Activated T-helper 9 cell treated with anti-CD3 and anti-CD28 coated beads, Interleukin-2, amount 50 U/mL, for 16 hours (primary cell): ENCODE data around the gene THBS2.
"Not testable (repeated sequence)": the region's sequence is repeated elsewhere in the genome, so short reads cannot be mapped to it uniquely, and the experiment has no call there.

Experiments
- DNase-seq: peaks from one replicate; pipeline ENCODE4 v3.0.0-alpha.2; 2020; ENCODE audit warnings: low read depth

Gene THBS2

DNA sequence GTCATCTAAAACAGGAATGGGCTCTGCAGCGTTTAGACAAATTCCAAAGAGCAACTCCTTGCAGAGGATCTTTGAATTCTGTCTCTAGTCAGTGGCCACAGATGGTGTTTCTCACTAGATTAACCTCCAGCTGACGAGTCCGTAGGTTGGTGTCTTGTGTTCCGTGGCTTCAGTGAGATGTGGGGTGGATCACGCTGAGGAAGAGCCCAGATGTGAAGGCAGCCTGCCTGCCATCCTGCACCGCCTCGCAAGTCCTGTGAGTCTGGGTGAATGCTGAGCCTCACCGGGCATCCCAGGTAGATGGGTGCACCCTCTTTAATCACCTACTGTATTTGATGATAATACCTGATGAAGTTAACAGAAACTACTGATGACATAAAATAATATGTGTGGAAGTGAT, 70.4 kb downstream of the THBS2 start:
- DNase-seq, result no peak

DNA sequence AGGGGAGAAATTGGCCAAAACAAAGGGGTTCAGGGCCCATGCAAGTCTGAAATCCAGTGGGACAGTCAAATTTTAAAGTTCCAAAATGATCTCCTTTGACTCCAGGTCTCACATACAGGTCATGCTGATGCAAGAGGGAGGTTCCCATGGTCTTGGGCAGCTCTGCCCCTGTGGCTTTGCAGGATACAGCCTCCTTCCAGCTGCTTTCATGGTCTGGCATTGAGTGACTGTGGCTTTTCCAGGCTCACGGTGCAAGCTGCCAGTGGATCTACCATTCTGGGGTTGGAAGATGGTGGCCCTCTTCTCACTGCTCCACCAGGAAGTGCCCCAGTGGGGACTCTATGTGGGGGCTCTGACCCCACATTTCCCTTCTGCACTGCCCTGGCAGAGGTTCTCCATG, 73.8 kb downstream of the THBS2 start:
- not testable (repeated sequence) for DNase-seq

DNA sequence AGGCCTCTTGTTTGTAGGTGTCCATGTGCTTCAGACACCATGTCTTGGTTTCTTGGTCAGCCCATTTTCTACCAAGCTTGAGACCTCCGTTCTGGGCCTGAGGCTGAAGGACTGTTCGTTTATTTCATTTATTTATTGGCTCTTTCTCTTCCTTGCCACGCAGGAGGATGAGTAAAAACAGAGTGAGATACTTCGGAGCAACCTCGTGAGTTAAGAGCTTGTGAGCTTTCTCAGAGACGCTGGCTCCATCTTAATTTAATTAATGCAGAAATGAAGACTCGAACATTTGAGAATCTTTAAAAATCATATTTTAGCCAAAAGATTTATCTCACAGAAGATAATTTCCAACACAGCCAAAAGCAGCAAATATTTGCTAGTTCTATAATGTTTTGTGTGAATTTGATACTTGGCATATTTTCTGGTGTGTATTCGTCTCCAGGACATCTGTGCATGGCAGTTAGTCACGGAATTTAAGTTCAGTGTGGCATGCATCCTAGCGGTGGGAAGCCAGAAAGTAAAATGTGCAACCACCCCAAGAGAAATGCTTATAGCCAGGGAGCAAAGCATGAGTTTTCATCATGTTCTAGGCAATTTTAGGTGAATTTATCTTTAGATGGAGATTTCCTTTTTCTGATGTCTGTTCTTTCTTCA, 76.0 kb downstream of the THBS2 start:
- no peak for DNase-seq

GRCh38 chr6:169176361-169176991, 77.2 kb downstream of the THBS2 start:
- no peak for DNase-seq

DNA sequence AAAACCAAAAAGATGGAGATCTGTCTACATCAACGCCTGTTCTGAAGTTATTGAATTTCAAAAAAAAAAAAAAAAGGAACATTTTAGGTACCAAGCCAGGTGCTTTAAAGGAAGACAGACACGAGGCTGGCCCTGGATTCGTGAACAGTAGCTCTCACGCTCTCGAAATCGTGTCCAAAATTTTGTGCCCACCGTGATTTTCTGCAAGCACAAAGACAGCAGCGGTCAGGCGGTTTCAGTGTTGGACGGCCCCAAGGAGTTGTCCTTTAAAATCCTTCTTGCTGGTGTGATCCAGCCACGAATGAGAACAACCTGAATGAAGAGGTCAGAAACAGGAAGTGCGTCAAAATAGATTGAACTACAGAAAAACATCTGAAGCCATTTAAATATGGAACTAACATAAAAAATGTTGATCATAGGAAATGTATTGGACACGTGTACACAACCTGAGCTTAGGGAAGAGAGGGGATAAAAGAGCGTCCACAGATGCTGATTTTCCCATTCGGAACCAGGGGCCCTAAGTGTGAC, 78.2 kb downstream of the THBS2 start:
- DNase-seq, result no peak

GRCh38 chr6:169174516-169175359, 78.9 kb downstream of the THBS2 start:
- no peak for DNase-seq

GRCh38 chr6:169173532-169174268, 79.9 kb downstream of the THBS2 start:
- no peak for DNase-seq

GRCh38 chr6:169172946-169173345, 80.7 kb downstream of the THBS2 start:
- DNase-seq, result no peak

GRCh38 chr6:169172456-169172855, 81.2 kb downstream of the THBS2 start:
- DNase-seq, result no peak

- no peak for DNase-seq
Measured at GRCh38 chr6:169171951-169172350, 81.7 kb downstream of the THBS2 start.

GRCh38 chr6:169171016-169171415, 82.6 kb downstream of the THBS2 start:
- DNase-seq, result no peak

DNA sequence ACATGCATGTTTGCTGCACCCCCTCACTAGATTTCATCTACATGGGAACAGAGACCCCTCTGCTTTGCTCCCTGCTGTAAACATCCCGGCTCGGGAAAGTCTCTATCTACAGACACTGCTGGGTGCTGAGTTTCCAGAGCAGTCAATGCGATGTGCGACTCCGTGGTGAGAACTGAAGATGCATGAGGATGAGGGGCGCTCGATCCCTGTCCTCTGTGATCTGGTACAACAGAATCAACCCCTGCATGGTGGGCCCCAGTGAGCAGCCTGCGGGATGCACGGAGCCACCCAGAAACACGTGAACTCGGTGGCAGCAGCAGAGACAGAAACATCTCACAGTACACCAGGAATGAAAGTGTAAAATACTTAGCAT, 83.1 kb downstream of the THBS2 start:
- no peak for DNase-seq

GRCh38 chr6:169169941-169170582, 83.6 kb downstream of the THBS2 start:
- no peak for DNase-seq

- DNase-seq, result no peak
Measured at GRCh38 chr6:169169375-169169774, 84.3 kb downstream of the THBS2 start.

GRCh38 chr6:169168706-169169105, 84.9 kb downstream of the THBS2 start:
- no peak for DNase-seq

DNA sequence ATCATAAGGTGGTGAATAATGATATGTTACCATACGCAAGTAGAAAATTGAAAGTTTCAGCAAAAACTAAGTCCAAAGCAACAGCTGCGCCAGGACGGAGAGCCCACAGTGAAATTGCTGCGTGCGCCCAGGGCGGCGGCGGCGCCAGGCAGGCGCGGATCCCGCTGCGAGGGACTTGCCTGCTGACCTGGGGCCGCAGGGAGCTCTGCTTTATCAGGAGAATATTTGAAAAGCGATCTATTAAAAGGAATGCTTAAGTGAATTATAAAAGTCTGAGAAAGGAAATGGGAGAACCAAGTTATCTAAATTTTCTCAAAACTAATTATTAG, 85.4 kb downstream of the THBS2 start:
- DNase-seq, result no peak

DNA sequence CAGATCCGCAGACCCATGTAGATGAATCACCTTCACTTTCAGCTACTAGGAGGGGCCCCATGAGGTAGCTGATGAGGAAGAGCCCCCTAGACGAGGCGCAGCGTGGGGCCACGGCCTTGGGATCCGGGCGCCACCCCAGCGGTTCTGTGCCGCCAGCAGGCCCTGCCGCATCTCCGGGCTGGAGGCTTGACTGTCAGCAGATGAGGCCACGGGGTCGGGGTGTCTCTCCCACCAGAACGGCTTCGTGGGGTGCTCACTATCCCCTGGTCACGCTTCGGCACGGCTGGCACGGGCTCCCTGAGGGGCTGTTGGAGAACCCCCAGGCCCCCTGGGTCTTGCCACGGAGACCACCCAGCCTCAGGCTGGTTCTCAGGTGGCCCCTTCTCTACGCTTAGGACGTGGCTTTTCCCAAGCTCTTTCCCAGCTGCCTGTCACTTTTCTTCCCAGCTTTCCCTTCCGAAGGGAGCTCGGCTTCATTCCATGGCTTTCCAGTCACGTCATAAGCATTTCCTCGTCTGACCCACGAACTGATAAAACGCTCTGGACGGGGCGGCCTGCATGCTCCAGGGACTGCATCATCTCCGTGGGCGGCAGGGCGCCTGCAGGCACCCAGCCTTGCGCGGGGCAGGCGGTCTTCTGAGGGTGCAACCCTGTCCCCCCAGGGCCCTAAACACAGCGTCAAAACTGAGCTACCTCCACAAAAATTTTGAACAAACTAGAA, 85.9 kb downstream of the THBS2 start:
- DNase-seq, result no peak

- DNase-seq, result no peak
Measured at GRCh38 chr6:169166896-169167580, 86.6 kb downstream of the THBS2 start.
